Occipital lobe (tissue), 2 donors: Measurements from ENCODE around the gene VWA8. TPM values are rescaled to one million over a fixed set of nuclear protein-coding genes. Genes with fewer than 3 reads are reported as not detected.
A peak's percentile ranks its signal among the peaks of the same experiment; 100 is the strongest.
"Not testable (repeated sequence)": the region's sequence is repeated elsewhere in the genome, so short reads cannot be mapped to it uniquely, and the experiment has no call there.

Source experiments
- DNase-seq: peaks from one replicate; lab custom pipeline; 2025; lab: John Stamatoyannopoulos, UW
- total RNA-seq: library from RNA; depleted of rRNA; stranded (reverse); fragments of >200 nt; gene quantifications from one replicate; pipeline ENCODE4 v1.2.3, GENCODE V29; 2014

Gene VWA8
- total RNA-seq, 1 donor from 2014 or later: 53.7 TPM

GRCh38 chr13:41558781-41559560 lies 401.9 kb downstream of the VWA8 start:
- no peak for DNase-seq

GRCh38 chr13:41557719-41558118 lies 403.2 kb downstream of the VWA8 start:
- no peak for DNase-seq

GRCh38 chr13:41554626-41555386 lies 406.1 kb downstream of the VWA8 start:
- no peak for DNase-seq

GRCh38 chr13:41554180-41554579 lies 406.7 kb downstream of the VWA8 start:
- DNase-seq: no peak

GRCh38 chr13:41552031-41552430 lies 408.9 kb downstream of the VWA8 start:
- DNase-seq: no peak

- no peak for DNase-seq
Observed at GRCh38 chr13:41550276-41550675, 410.6 kb downstream of the VWA8 start.

- no peak for DNase-seq
Observed at GRCh38 chr13:41549491-41549890, 411.4 kb downstream of the VWA8 start.

GRCh38 chr13:41548910-41549309 lies 412.0 kb downstream of the VWA8 start:
- DNase-seq: no peak

GRCh38 chr13:41548031-41548430 lies 412.9 kb downstream of the VWA8 start:
- DNase-seq: no peak

GRCh38 chr13:41547251-41548000 lies 413.5 kb downstream of the VWA8 start:
- peak; percentile 90 for DNase-seq

- DNase-seq: no peak
Observed at GRCh38 chr13:41546372-41547190, 414.3 kb downstream of the VWA8 start.

GRCh38 chr13:41545432-41545707 lies 415.5 kb downstream of the VWA8 start:
- DNase-seq: no peak

- no peak for DNase-seq
Observed at GRCh38 chr13:41543664-41544300, 417.1 kb downstream of the VWA8 start.

GRCh38 chr13:41542799-41543198 lies 418.1 kb downstream of the VWA8 start:
- DNase-seq: not testable (repeated sequence)

GRCh38 chr13:41542281-41542680 lies 418.6 kb downstream of the VWA8 start:
- DNase-seq: no peak

- no peak for DNase-seq
Observed at GRCh38 chr13:41541142-41541938, 419.6 kb downstream of the VWA8 start.

GRCh38 chr13:41540240-41540639 lies 420.7 kb downstream of the VWA8 start:
- DNase-seq: not testable (repeated sequence)

GRCh38 chr13:41533266-41534052 lies 427.4 kb downstream of the VWA8 start:
- no peak for DNase-seq

- no peak for DNase-seq
Observed at GRCh38 chr13:41528021-41528420, 432.9 kb downstream of the VWA8 start.
